ENCODE measurements around the gene CALCOCO1. TPM values are rescaled to one million over a fixed set of nuclear protein-coding genes. Genes with fewer than 3 reads are reported as not detected.

Gene CALCOCO1
- polyA plus RNA-seq, 1 donor from 2014 or later = 169 TPM

- H3K9me2 ChIP-seq (ENCODE audit: insufficient read depth, low read length) = no peaks in the 10 kb centered on the region
- no peak overlapping the region for H3K4me2 ChIP-seq (ENCODE audit: low read length)
- no peaks in the 10 kb centered on the region for H3K36me3 ChIP-seq (ENCODE audit: insufficient read depth, low read length)
- no peak for TF ChIP-seq TAF1 (IDR thresholded peaks at IDR 0.05; ENCODE audit: low read depth)
- TF ChIP-seq POLR2AphosphoS5 (IDR thresholded peaks at IDR 0.05) = no peak
- TF ChIP-seq EP300 (conservative IDR thresholded peaks at IDR 0.05; ENCODE audit: poor library complexity, severe bottlenecking) = no peak
- TF ChIP-seq, protein P1, sequence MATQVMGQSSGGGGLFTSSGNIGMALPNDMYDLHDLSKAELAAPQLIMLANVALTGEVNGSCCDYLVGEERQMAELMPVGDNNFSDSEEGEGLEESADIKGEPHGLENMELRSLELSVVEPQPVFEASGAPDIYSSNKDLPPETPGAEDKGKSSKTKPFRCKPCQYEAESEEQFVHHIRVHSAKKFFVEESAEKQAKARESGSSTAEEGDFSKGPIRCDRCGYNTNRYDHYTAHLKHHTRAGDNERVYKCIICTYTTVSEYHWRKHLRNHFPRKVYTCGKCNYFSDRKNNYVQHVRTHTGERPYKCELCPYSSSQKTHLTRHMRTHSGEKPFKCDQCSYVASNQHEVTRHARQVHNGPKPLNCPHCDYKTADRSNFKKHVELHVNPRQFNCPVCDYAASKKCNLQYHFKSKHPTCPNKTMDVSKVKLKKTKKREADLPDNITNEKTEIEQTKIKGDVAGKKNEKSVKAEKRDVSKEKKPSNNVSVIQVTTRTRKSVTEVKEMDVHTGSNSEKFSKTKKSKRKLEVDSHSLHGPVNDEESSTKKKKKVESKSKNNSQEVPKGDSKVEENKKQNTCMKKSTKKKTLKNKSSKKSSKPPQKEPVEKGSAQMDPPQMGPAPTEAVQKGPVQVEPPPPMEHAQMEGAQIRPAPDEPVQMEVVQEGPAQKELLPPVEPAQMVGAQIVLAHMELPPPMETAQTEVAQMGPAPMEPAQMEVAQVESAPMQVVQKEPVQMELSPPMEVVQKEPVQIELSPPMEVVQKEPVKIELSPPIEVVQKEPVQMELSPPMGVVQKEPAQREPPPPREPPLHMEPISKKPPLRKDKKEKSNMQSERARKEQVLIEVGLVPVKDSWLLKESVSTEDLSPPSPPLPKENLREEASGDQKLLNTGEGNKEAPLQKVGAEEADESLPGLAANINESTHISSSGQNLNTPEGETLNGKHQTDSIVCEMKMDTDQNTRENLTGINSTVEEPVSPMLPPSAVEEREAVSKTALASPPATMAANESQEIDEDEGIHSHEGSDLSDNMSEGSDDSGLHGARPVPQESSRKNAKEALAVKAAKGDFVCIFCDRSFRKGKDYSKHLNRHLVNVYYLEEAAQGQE (IDR thresholded peaks at IDR 0.05; ENCODE audit: borderline replicate concordance) = no peak
- TF ChIP-seq EZH2 (IDR thresholded peaks at IDR 0.05; ENCODE audit: borderline replicate concordance, insufficient read depth, low read length, poor library complexity, severe bottlenecking) = no peak
- TF ChIP-seq, protein P2, sequence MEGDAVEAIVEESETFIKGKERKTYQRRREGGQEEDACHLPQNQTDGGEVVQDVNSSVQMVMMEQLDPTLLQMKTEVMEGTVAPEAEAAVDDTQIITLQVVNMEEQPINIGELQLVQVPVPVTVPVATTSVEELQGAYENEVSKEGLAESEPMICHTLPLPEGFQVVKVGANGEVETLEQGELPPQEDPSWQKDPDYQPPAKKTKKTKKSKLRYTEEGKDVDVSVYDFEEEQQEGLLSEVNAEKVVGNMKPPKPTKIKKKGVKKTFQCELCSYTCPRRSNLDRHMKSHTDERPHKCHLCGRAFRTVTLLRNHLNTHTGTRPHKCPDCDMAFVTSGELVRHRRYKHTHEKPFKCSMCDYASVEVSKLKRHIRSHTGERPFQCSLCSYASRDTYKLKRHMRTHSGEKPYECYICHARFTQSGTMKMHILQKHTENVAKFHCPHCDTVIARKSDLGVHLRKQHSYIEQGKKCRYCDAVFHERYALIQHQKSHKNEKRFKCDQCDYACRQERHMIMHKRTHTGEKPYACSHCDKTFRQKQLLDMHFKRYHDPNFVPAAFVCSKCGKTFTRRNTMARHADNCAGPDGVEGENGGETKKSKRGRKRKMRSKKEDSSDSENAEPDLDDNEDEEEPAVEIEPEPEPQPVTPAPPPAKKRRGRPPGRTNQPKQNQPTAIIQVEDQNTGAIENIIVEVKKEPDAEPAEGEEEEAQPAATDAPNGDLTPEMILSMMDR (IDR thresholded peaks at IDR 0.05; ENCODE audit: poor library complexity, severe bottlenecking) = no peak
- TF ChIP-seq MXI1 (conservative IDR thresholded peaks at IDR 0.05; ENCODE audit: poor library complexity, severe bottlenecking) = no peak
- TF ChIP-seq RAD21 (conservative IDR thresholded peaks at IDR 0.05) = no peak
- no peaks in the 10 kb centered on the region for H4K20me1 ChIP-seq (ENCODE audit: insufficient read depth)
- H3F3A ChIP-seq (ENCODE audit: insufficient read depth, low read length, poor library complexity, severe bottlenecking) = no peaks in the 10 kb centered on the region
- no peaks in the 10 kb centered on the region for H3K9me3 ChIP-seq (ENCODE audit: low read length)
- H2AFZ ChIP-seq (ENCODE audit: low read depth, low read length) = no peak overlapping the region
- no peak overlapping the region for H3K4me3 ChIP-seq (ENCODE audit: low read length)
- H3K9ac ChIP-seq (ENCODE audit: low read length) = no peak overlapping the region
- H3K27me3 ChIP-seq (ENCODE audit: insufficient read depth, low read depth, low read length) = no peaks in the 10 kb centered on the region
- H3K79me2 ChIP-seq (replicated peaks; ENCODE audit: insufficient read depth, low read length) = no peaks in the 10 kb centered on the region
- no peak overlapping the region for H3K27ac ChIP-seq (ENCODE audit: low read length)
Observed at GRCh38 chr12:53664936-53665335, 62.3 kb downstream of the CALCOCO1 start.

GRCh38 chr12:53664191-53664590, 63.1 kb downstream of the CALCOCO1 start:
- Histone ChIP-seq H3K36me3 (ENCODE audit: insufficient read depth, low read length) (no peaks in the 10 kb centered on the region), H2AFZ (ENCODE audit: low read depth, low read length) (no peak overlapping the region), H3K9me3 (ENCODE audit: low read length) (no peaks in the 10 kb centered on the region), H3K79me2 (replicated peaks; ENCODE audit: insufficient read depth, low read length) (no peaks in the 10 kb centered on the region), H3F3A (ENCODE audit: insufficient read depth, low read length, poor library complexity, severe bottlenecking) (no peaks in the 10 kb centered on the region), H3K9ac (ENCODE audit: low read length) (no peak overlapping the region), H3K27me3 (ENCODE audit: insufficient read depth, low read depth, low read length) (no peaks in the 10 kb centered on the region), H4K20me1 (ENCODE audit: insufficient read depth) (no peaks in the 10 kb centered on the region), H3K4me3 (ENCODE audit: low read length) (no peak overlapping the region), H3K4me2 (ENCODE audit: low read length) (no peak overlapping the region), H3K9me2 (ENCODE audit: insufficient read depth, low read length) (no peaks in the 10 kb centered on the region), H3K27ac (ENCODE audit: low read length) (no peak overlapping the region)
- TF ChIP-seq TAF1 (IDR thresholded peaks at IDR 0.05; ENCODE audit: low read depth) = no peak
- no peak for TF ChIP-seq MXI1 (conservative IDR thresholded peaks at IDR 0.05; ENCODE audit: poor library complexity, severe bottlenecking)
- TF ChIP-seq POLR2AphosphoS5 (IDR thresholded peaks at IDR 0.05) = no peak
- no peak for TF ChIP-seq SMC3 (conservative IDR thresholded peaks at IDR 0.05; ENCODE audit: poor library complexity)
- TF ChIP-seq RAD21 (conservative IDR thresholded peaks at IDR 0.05) = no peak
- TF ChIP-seq, protein P1 (IDR thresholded peaks at IDR 0.05; ENCODE audit: borderline replicate concordance) = no peak
- TF ChIP-seq, protein P2 (IDR thresholded peaks at IDR 0.05; ENCODE audit: poor library complexity, severe bottlenecking) = no peak
- no peak for TF ChIP-seq EZH2 (IDR thresholded peaks at IDR 0.05; ENCODE audit: borderline replicate concordance, insufficient read depth, low read length, poor library complexity, severe bottlenecking)
- TF ChIP-seq EP300 (conservative IDR thresholded peaks at IDR 0.05; ENCODE audit: poor library complexity, severe bottlenecking) = no peak

Measured in neural cell (in vitro differentiated cells).